Fibroblast of villous mesenchyme (primary cell): ENCODE measurements around the gene RPUSD1. TPM values are rescaled to one million over a fixed set of nuclear protein-coding genes. Genes with fewer than 3 reads are reported as not detected.
A peak's percentile ranks its signal among the peaks of the same experiment; 100 is the strongest.
"Not testable (repeated sequence)": the region's sequence is repeated elsewhere in the genome, so short reads cannot be mapped to it uniquely, and the experiment has no call there.

Source experiments
- DNase-seq: peaks from one replicate; pipeline ENCODE4 v3.0.0-alpha.2; 2010; ENCODE audit warnings: low read depth
- H3K4me3 ChIP-seq: 2 replicates; pipeline ENCODE4 v1.5.1; 2011; ENCODE audit warnings: low read depth, mild to moderate bottlenecking, low read length
- total RNA-seq: library from RNA; depleted of rRNA; stranded (reverse); fragments of >200 nt; gene quantifications from 2 replicates; pipeline ENCODE4 v1.2.3, GENCODE V29; 2012
- TF ChIP-seq, protein P1 (sequence below): IDR thresholded peaks from 2 replicates; pipeline ENCODE4 v1.5.1; 2012; ENCODE audit warnings: low read depth, mild to moderate bottlenecking, low read length; ENCODE audit not compliant: insufficient read depth

The RPUSD1 gene
- total RNA-seq, 1 donor, result 21.2 TPM

DNA sequence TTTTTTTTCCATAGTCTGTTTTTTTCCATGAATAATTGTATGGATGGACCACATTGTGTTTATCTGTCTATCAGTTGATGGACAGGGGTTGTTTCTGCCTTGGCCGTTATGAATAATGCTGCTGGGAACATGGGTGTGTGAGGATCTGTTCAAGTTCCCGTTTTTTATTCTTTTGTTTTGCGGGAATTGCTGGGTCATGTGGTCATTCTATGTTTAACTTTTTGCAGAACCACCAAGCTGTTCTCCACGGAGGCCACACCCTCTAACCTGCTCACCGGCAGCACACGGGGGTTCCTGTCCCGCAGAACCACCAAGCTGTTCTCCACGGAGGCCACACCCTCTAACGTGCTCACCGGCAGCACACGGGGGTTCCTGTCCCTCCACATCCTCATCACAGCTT is 33.5 kb downstream of the RPUSD1 start:
- TF ChIP-seq, protein P1, sequence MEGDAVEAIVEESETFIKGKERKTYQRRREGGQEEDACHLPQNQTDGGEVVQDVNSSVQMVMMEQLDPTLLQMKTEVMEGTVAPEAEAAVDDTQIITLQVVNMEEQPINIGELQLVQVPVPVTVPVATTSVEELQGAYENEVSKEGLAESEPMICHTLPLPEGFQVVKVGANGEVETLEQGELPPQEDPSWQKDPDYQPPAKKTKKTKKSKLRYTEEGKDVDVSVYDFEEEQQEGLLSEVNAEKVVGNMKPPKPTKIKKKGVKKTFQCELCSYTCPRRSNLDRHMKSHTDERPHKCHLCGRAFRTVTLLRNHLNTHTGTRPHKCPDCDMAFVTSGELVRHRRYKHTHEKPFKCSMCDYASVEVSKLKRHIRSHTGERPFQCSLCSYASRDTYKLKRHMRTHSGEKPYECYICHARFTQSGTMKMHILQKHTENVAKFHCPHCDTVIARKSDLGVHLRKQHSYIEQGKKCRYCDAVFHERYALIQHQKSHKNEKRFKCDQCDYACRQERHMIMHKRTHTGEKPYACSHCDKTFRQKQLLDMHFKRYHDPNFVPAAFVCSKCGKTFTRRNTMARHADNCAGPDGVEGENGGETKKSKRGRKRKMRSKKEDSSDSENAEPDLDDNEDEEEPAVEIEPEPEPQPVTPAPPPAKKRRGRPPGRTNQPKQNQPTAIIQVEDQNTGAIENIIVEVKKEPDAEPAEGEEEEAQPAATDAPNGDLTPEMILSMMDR, result no peak
- DNase-seq, result no peak
- H3K4me3 ChIP-seq, result no peak overlapping the region

DNA sequence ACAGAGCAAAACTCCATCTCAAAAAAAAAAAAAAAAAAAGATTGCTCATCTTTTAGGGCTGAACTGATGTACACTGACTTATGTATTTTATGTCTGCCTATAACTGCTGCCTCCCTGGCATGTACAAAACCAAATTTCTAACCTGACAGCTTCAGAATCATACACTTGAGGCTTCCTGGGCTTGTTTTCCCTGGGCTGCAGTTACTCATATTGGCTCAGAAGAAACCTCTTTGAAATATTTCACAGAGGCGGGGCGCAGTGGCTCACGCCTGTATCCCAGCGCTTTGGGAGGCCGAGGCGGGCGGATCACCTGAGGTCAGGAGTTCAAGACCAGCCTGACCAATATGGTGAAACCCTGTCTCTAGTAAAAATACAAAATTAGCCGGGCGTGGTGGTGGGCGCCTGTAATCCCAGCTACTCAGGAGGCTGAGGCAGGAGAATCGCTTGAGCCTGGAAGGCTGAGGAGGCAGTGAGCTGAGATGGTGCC is 34.0 kb downstream of the RPUSD1 start:
- DNase-seq, result not testable (repeated sequence)

DNA sequence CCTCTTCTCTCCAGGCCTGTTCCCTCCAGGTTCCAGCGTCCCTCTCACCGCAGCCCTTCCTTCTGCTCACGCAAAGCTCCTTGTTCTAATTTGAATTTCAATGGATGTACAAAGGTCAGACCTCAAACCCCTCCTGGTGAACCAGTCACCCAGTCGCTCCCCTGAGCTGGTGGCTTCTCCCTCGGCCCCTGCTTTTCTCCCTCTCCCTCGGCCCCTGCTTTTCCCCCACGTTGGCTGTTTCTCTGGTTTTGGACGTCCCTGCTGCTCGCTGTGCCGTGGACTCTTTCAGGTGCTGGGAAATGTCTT is 36.2 kb downstream of the RPUSD1 start:
- TF ChIP-seq, protein P1, result no peak
- DNase-seq, result no peak

More for the DNA sequence above, 34.0 kb downstream of the RPUSD1 start:
- H3K4me3 ChIP-seq, result not testable (repeated sequence)

DNA sequence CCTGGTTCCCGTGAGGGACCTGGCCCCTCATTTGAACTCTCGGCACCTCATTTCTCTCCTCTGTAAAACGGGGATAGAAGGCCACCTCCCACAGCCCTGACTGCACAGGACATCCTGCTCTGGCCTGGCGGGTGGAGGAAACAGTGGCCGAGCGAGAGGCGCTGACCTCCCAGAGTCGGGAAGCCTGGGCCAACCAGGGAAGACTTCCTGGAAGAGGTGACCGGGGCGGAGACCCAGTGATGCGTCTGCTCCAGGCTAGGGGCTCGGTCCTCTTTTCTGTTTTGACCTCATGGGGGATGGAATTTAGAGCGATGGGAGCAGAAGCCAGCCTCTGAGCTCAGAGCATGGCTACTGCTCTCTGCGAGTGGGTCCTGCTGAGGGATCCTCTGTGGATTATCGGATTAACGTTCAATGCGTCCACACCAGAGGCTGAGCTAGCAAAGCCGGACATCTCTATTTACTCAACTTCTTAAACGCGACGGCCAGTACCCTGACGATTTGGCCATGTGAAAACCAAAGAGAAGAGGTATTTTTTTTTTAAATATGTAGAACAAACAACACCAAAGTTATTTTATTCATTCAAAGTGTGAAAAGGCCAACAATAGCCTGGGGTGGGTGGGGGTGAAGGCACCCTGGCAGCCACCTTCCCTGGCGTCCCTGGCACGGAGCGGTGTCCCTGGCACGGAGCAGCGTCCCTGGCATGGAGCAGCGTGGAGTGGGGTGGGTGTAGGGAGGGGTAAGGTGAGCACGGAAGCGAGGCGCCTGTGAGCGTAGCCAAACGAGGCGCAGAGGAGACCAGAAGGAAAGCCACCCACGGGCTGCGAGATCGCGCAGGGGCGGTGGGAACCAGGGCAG is 36.8 kb downstream of the RPUSD1 start:
- DNase-seq, result no peak
- H3K4me3 ChIP-seq, result no peak overlapping the region
- TF ChIP-seq, protein P1, result no peak

More for the DNA sequence above, 36.2 kb downstream of the RPUSD1 start:
- H3K4me3 ChIP-seq, result no peak overlapping the region

DNA sequence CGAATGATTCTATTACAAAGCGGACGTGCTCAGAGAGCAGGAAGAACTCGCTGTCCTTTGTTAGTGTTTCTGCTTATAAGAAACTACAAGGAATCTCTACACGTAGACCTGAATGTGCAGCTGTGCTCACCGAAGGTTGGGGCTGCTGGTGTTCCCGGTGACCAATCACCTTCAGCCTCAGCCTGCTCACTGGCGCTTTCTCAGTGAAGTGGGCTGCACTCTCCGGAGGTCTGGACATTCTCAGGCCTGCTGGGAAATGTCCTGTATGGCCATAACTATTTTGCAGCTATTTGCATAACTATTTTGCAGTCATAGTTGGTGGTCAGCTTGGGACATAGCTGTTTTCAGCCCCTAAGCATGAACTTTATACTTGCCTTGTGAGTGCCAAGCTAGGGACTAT is 37.7 kb downstream of the RPUSD1 start:
- peak; percentile 48 for DNase-seq
- TF ChIP-seq, protein P1, result no peak
- H3K4me3 ChIP-seq, result no peak overlapping the region

DNA sequence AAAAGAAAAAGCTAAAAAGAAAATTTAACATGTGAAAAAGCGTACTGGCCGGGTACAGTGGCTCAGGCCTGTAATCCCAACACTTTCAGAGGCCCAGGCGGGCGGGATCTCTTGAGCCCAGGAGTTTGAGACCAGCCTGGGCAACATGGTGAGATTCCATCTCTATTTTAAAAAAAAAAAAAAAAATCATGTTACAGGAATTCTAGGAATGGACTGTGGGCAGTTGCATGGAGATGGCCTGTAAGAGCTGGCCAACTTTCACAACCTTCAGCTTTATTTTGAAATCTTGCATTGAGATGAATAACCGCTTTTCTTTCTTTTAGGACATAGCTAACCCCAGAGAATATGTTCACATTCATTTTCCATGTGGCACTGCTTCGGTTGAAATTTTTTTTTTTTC is 39.2 kb downstream of the RPUSD1 start:
- TF ChIP-seq, protein P1, result no peak

DNA sequence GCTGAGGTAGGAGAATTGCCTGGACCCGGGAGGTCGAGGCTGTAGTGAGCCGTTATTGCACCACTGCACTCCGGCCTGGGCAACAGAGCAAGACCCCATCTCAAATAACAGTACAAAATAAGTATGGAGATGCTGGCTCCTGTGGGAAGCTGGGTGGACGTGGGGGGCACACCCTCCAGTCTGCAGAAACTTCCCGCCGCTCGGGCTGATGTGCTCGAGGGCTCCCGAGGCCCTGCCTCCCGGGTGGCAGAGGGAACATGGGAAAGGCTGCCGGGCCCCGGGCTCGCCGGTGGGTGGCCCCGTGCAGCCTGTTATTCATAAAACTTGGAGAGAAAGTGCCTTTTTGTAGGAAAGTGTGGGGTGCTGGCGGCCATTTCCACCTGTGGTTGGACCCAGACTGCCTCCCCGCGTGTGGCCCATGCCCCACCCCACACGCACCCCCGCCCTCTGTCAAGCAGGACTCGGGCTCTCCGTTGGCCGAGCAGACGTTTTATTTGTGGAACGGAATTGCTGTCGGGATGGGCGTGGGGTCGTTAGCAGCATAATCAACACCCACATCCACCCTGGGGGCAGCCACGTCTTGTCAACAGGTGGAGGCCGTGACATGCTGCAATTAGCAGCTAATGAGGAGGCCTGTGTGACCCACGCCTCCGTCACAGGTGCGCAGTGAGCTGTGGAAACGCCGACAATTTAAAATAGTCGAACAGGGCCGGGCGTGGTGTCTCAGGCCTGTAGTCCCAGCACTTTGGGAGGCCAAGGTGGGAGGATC is 40.0 kb downstream of the RPUSD1 start:
- TF ChIP-seq, protein P1, result no peak
- H3K4me3 ChIP-seq, result no peak overlapping the region
- no peak for DNase-seq

More for the DNA sequence above, 39.2 kb downstream of the RPUSD1 start:
- peak; percentile 80 for DNase-seq
- H3K4me3 ChIP-seq, result no peak overlapping the region
